ENCODE measurements around the gene GSTM5.
"Not testable (repeated sequence)": the region's sequence is repeated elsewhere in the genome, so short reads cannot be mapped to it uniquely, and the experiment has no call there.

DNA sequence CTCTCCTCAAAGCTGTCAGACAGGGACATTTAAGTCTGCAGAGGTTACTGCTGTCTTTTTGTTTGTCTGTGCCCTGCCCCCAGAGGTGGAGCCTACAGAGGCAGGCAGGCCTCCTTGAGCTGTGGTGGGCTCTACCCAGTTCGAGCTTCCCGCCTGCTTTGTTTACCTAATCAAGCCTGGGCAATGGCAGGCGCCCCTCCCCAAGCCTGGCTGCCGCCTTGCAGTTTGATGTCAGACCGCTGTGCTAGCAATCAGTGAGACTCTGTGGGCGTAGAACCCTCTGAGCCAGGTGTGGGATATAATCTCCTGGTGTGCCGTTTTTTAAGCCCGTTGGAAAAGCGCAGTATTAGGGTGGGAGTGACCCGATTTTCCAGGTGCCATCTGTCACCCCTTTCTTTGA is 36.3 kb downstream of the GSTM5 start:
- TF ChIP-seq CEBPB (IDR thresholded peaks at IDR 0.05; ENCODE audit: low read depth, low read length); POLR2A (IDR thresholded peaks at IDR 0.05; ENCODE audit: low read depth, low read length); RAD21 (IDR thresholded peaks at IDR 0.05; ENCODE audit: low read length); SMC3 (IDR thresholded peaks at IDR 0.05; ENCODE audit: low read depth, low read length); RFX5 (IDR thresholded peaks at IDR 0.05; ENCODE audit: low read depth, low read length); FOS (IDR thresholded peaks at IDR 0.05; ENCODE audit: low read depth, low read length); CHD1 (IDR thresholded peaks at IDR 0.05; ENCODE audit: low read depth, low read length); MXI1 (IDR thresholded peaks at IDR 0.05; ENCODE audit: borderline replicate concordance, low read depth, low read length); RCOR1 (IDR thresholded peaks at IDR 0.05; ENCODE audit: insufficient replicate concordance, low read length); NFE2L2 (IDR thresholded peaks at IDR 0.05; ENCODE audit: low read depth, low read length): not testable (repeated sequence)
- TF ChIP-seq, protein P1, sequence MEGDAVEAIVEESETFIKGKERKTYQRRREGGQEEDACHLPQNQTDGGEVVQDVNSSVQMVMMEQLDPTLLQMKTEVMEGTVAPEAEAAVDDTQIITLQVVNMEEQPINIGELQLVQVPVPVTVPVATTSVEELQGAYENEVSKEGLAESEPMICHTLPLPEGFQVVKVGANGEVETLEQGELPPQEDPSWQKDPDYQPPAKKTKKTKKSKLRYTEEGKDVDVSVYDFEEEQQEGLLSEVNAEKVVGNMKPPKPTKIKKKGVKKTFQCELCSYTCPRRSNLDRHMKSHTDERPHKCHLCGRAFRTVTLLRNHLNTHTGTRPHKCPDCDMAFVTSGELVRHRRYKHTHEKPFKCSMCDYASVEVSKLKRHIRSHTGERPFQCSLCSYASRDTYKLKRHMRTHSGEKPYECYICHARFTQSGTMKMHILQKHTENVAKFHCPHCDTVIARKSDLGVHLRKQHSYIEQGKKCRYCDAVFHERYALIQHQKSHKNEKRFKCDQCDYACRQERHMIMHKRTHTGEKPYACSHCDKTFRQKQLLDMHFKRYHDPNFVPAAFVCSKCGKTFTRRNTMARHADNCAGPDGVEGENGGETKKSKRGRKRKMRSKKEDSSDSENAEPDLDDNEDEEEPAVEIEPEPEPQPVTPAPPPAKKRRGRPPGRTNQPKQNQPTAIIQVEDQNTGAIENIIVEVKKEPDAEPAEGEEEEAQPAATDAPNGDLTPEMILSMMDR (conservative IDR thresholded peaks at IDR 0.05; ENCODE audit: low read depth, low read length), result not testable (repeated sequence)
- TF ChIP-seq, protein P2, sequence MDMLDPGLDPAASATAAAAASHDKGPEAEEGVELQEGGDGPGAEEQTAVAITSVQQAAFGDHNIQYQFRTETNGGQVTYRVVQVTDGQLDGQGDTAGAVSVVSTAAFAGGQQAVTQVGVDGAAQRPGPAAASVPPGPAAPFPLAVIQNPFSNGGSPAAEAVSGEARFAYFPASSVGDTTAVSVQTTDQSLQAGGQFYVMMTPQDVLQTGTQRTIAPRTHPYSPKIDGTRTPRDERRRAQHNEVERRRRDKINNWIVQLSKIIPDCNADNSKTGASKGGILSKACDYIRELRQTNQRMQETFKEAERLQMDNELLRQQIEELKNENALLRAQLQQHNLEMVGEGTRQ (IDR thresholded peaks at IDR 0.05; ENCODE audit: low read depth, low read length), result not testable (repeated sequence)
- TF ChIP-seq, protein P3, sequence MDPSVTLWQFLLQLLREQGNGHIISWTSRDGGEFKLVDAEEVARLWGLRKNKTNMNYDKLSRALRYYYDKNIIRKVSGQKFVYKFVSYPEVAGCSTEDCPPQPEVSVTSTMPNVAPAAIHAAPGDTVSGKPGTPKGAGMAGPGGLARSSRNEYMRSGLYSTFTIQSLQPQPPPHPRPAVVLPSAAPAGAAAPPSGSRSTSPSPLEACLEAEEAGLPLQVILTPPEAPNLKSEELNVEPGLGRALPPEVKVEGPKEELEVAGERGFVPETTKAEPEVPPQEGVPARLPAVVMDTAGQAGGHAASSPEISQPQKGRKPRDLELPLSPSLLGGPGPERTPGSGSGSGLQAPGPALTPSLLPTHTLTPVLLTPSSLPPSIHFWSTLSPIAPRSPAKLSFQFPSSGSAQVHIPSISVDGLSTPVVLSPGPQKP (IDR thresholded peaks at IDR 0.05; ENCODE audit: borderline replicate concordance, low read depth, low read length), result not testable (repeated sequence)
